ENCODE measurements around the gene HNRNPA2B1. TPM values are rescaled to one million over a fixed set of nuclear protein-coding genes. Genes with fewer than 3 reads are reported as not detected.

The HNRNPA2B1 gene
- total and polyA plus RNA-seq, 2 donors from 2014 or later = 397 to 433 TPM

- intact Hi-C loops (cut with DNase I) = no loop called here
- peaks cover under 1 to 26% (median 15%) of the 10 kb centered on the region in 3 donors for H3K4me1 ChIP-seq (ENCODE audit: control insufficient read depth in 2 of 3, insufficient read depth in 2 of 3, low read depth in 1 of 3, low read length in 3 of 3)
- FAIRE-seq = no peak
Observed at GRCh38 chr7:26191974-26192479, 8.5 kb downstream of the HNRNPA2B1 start.

GRCh38 chr7:26191233-26191973 lies 9.1 kb downstream of the HNRNPA2B1 start:
- DNase-seq (no peak), FAIRE-seq (no peak)
- peaks cover 0 to 20% (median 11%) of the 10 kb centered on the region in 3 donors for H3K4me1 ChIP-seq (ENCODE audit: control insufficient read depth in 2 of 3, insufficient read depth in 2 of 3, low read depth in 1 of 3, low read length in 3 of 3)
- H3K9ac ChIP-seq (ENCODE audit: low read length in 3 of 3) = no peak overlapping the region
- peaks cover 21 to 73% (median 56%) of the 10 kb centered on the region in 3 donors for H3K36me3 ChIP-seq (ENCODE audit: control insufficient read depth in 2 of 3, insufficient read depth in 3 of 3, low read length in 3 of 3)
- no peak overlapping the region for H3K4me3 ChIP-seq (ENCODE audit: low read length in 3 of 3)
- TF ChIP-seq, protein P1, sequence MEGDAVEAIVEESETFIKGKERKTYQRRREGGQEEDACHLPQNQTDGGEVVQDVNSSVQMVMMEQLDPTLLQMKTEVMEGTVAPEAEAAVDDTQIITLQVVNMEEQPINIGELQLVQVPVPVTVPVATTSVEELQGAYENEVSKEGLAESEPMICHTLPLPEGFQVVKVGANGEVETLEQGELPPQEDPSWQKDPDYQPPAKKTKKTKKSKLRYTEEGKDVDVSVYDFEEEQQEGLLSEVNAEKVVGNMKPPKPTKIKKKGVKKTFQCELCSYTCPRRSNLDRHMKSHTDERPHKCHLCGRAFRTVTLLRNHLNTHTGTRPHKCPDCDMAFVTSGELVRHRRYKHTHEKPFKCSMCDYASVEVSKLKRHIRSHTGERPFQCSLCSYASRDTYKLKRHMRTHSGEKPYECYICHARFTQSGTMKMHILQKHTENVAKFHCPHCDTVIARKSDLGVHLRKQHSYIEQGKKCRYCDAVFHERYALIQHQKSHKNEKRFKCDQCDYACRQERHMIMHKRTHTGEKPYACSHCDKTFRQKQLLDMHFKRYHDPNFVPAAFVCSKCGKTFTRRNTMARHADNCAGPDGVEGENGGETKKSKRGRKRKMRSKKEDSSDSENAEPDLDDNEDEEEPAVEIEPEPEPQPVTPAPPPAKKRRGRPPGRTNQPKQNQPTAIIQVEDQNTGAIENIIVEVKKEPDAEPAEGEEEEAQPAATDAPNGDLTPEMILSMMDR (IDR thresholded peaks at IDR 0.05; ENCODE audit: borderline replicate concordance, extremely low read depth, insufficient read depth) = no peak
- no peaks in the 10 kb centered on the region for H3K9me3 ChIP-seq (ENCODE audit: control insufficient read depth in 2 of 3, insufficient read depth in 1 of 3, low read length in 3 of 3)
- no peak overlapping the region for H3K27ac ChIP-seq (ENCODE audit: low read depth in 2 of 2, low read length in 2 of 2)
- no peaks in the 10 kb centered on the region for H3K27me3 ChIP-seq (ENCODE audit: control insufficient read depth, insufficient read depth, low read length)
- intact Hi-C loops (cut with DNase I) = no loop called here

More at GRCh38 chr7:26191974-26192479, 8.5 kb downstream of the HNRNPA2B1 start:
- H3K27ac ChIP-seq (ENCODE audit: low read depth in 2 of 2, low read length in 2 of 2) = no peak overlapping the region
- H3K36me3 ChIP-seq (ENCODE audit: control insufficient read depth in 2 of 3, insufficient read depth in 3 of 3, low read length in 3 of 3) = peaks cover 21 to 79% (median 61%) of the 10 kb centered on the region in 3 donors
- TF ChIP-seq, protein P1 (IDR thresholded peaks at IDR 0.05; ENCODE audit: borderline replicate concordance, extremely low read depth, insufficient read depth) = no peak
- H3K4me3 ChIP-seq (ENCODE audit: low read length in 3 of 3) = no peak overlapping the region
- H3K9ac ChIP-seq (ENCODE audit: low read length in 3 of 3) = no peak overlapping the region
- no peaks in the 10 kb centered on the region for H3K9me3 ChIP-seq (ENCODE audit: control insufficient read depth in 2 of 3, insufficient read depth in 1 of 3, low read length in 3 of 3)
- H3K27me3 ChIP-seq (ENCODE audit: control insufficient read depth, insufficient read depth, low read length) = no peaks in the 10 kb centered on the region
- no peak for DNase-seq

DNA sequence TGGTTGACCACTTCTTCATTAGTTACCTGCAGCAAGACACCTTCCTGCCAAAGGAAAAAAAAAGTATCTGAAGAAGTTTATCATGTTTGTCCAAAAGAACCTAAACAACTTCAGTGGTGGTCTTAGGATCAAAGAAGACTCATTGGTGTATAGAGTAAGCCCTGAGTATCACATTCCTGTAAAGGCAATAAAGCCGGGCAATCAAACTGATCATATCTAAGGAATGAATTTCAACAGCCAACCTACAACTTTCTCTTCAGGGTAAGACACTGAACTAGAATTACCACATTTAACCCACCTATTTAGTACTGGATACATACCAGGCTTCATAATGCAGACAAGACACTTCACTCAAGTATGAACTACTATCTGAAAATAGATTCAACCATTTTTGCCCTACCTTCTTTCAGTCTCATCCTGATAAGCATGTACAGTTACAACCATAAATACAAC lies 10.1 kb downstream of the HNRNPA2B1 start:
- Histone ChIP-seq H3K27ac (ENCODE audit: low read depth in 2 of 2, low read length in 2 of 2) (no peak overlapping the region), H3K9me3 (ENCODE audit: control insufficient read depth in 2 of 3, insufficient read depth in 1 of 3, low read length in 3 of 3) (no peaks in the 10 kb centered on the region), H3K4me3 (ENCODE audit: low read length in 3 of 3) (no peak overlapping the region), H3K4me1 (ENCODE audit: control insufficient read depth in 2 of 3, insufficient read depth in 2 of 3, low read depth in 1 of 3, low read length in 3 of 3) (peaks cover 0 to 15% (median 7%) of the 10 kb centered on the region in 3 donors), H3K27me3 (ENCODE audit: control insufficient read depth, insufficient read depth, low read length) (no peaks in the 10 kb centered on the region), H3K9ac (ENCODE audit: low read length in 3 of 3) (no peak overlapping the region), H3K36me3 (ENCODE audit: control insufficient read depth in 2 of 3, insufficient read depth in 3 of 3, low read length in 3 of 3) (peaks cover 18 to 66% (median 50%) of the 10 kb centered on the region in 3 donors)
- DNase-seq (no peak), FAIRE-seq (no peak)
- intact Hi-C loops (cut with DNase I) = no loop called here
- TF ChIP-seq, protein P1 (IDR thresholded peaks at IDR 0.05; ENCODE audit: borderline replicate concordance, extremely low read depth, insufficient read depth) = no peak

Data from kidney (tissue), 14 donors.